Measurements from ENCODE around the gene TRAIP.
"Not testable (repeated sequence)": the region's sequence is repeated elsewhere in the genome, so short reads cannot be mapped to it uniquely, and the experiment has no call there.

The TRAIP gene

DNA sequence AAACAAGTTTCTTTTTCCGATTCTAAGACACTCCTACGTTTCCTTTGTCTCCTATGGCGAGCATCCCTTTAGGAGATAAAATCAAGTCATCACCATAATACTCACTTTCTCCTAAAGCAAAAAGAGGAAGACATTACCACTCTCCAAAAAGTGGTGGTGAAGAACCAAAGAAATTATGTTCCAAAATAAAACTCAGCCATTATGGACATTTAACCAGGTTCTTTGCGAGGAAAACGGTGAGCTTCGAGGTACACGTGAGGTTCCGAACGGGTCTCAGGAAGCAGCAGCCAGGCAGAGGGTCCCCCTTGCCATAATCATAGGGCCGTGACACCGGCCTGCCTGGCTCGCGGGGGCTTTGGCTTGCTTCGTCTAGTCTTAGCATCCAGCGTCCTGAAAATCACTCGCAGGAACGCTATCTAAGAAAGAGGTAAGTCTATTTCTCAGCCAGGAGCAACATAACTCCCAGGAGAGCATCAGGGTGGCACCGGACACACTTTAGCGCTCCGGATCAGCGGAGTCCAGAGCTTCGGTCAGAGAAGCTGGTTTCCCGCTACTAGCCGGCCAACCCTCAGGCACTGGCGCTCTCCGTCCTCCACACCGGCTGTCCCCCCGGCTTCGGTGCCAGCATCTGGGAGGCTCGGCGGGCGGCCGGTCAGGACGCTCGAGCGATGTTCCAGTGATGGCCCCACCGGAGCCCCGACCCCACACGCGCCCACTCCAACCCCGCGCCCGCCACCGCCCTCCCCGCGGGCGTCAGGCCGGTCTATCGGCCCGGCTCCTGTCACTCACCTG is 70.6 kb downstream of the TRAIP start:
- peaks cover 24% of the 10 kb centered on the region for H3K4me1 ChIP-seq (ENCODE audit: insufficient read depth, low read length)

GRCh38 chr3:49782277-49782676 is 74.1 kb downstream of the TRAIP start:
- H3K27ac ChIP-seq (ENCODE audit: low read depth, low read length); H3K9me3 ChIP-seq (ENCODE audit: low read length); H3K4me3 ChIP-seq (ENCODE audit: low read depth in 1 of 2, low read length in 2 of 2); H3K9ac ChIP-seq (ENCODE audit: low read length); H3K27me3 ChIP-seq (ENCODE audit: control insufficient read depth in 1 of 2, insufficient read depth in 2 of 2, low read length in 2 of 2): not testable (repeated sequence)
- Histone ChIP-seq H3K4me1 (ENCODE audit: insufficient read depth, low read length) (peaks cover 32% of the 10 kb centered on the region), H3K36me3 (ENCODE audit: insufficient read depth, low read length) (peaks cover 20% of the 10 kb centered on the region)

More for the DNA sequence above, 70.6 kb downstream of the TRAIP start:
- peak overlapping the region; percentile 80 for H3K9ac ChIP-seq (ENCODE audit: low read length)
- peaks cover 14% of the 10 kb centered on the region for H3K36me3 ChIP-seq (ENCODE audit: insufficient read depth, low read length)
- peak overlapping the region; percentile 75 to 94 for H3K4me3 ChIP-seq (ENCODE audit: low read depth in 1 of 2, low read length in 2 of 2)
- H3K27me3 ChIP-seq (ENCODE audit: control insufficient read depth in 1 of 2, insufficient read depth in 2 of 2, low read length in 2 of 2): no peaks in the 10 kb centered on the region
- H3K9me3 ChIP-seq (ENCODE audit: low read length): no peaks in the 10 kb centered on the region
- H3K27ac ChIP-seq (ENCODE audit: low read depth, low read length): peak overlapping the region; percentile 87

- Histone ChIP-seq H3K36me3 (ENCODE audit: insufficient read depth, low read length) (peaks cover 20% of the 10 kb centered on the region), H3K9me3 (ENCODE audit: low read length) (no peaks in the 10 kb centered on the region), H3K27me3 (ENCODE audit: control insufficient read depth in 1 of 2, insufficient read depth in 2 of 2, low read length in 2 of 2) (no peaks in the 10 kb centered on the region), H3K4me3 (ENCODE audit: low read depth in 1 of 2, low read length in 2 of 2) (no peak overlapping the region), H3K27ac (ENCODE audit: low read depth, low read length) (no peak overlapping the region), H3K9ac (ENCODE audit: low read length) (no peak overlapping the region), H3K4me1 (ENCODE audit: insufficient read depth, low read length) (peaks cover 25% of the 10 kb centered on the region)
These were observed 74.8 kb downstream of the TRAIP start for GRCh38 chr3:49781415-49782199.

DNA sequence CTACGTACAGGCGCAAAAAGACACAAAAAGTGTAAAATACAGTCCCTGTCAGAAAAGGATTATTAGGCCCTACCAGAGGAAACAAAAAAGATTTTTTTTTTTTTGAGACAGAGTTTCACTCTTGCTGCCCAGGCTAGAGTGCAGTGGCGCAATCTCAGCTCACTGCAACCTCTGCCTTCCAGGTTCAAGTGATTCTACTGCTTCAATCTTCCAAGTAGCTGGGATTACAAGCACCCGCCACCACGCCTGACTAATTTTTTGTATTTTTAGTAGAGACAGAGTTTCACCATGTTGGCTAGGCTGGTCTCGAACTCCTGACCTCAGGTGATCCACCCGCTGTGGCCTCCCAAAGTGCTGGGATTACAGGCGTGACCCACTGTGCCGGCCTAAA is 75.4 kb downstream of the TRAIP start:
- Histone ChIP-seq H3K4me1 (ENCODE audit: insufficient read depth, low read length) (peaks cover 25% of the 10 kb centered on the region), H3K36me3 (ENCODE audit: insufficient read depth, low read length) (peaks cover 20% of the 10 kb centered on the region)
- H3K9me3 ChIP-seq (ENCODE audit: low read length); H3K9ac ChIP-seq (ENCODE audit: low read length); H3K27ac ChIP-seq (ENCODE audit: low read depth, low read length); H3K27me3 ChIP-seq (ENCODE audit: control insufficient read depth in 1 of 2, insufficient read depth in 2 of 2, low read length in 2 of 2); H3K4me3 ChIP-seq (ENCODE audit: low read depth in 1 of 2, low read length in 2 of 2): not testable (repeated sequence)

DNA sequence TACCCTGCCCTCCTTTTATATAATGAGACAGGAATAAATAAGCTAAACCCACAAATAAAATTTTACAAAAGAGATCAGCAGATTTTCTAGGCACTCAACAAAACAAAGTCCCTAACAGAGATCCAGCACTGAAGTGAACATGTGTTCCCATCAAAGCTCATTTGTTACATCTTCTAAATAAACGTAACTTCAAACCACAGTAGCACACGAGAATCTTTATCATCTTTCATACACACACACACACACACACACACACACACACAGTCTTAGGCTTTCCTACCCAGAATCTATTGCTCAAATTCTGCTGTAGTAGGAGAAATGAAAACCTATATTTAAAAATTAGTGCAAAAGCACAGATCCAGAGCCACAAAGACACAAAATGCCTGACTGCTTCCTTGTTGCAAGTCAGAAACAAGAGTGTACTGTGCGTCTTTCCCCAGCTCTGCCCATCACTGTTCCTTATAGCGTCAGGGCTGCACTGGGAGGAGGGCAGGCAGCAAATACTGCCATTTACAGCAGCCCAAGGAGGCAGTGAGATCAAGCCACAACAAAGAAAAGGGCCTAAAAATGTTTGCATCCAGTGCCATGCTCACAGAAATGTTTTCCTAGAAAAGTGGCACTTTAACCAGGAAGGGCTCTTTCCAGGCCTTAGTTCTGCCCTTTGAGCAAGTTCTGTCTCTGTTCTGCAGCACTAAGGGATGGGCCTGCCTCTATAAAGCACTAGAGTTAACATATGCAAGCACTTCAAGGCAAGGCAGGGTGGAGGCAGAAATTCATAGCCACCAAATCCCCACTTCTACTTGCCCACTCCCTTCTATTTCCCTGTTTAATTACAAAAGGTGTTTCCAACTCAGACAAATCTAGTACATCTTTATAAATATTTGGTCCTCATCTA is 76.0 kb downstream of the TRAIP start:
- Histone ChIP-seq H3K4me3 (ENCODE audit: low read depth in 1 of 2, low read length in 2 of 2) (no peak overlapping the region), H3K4me1 (ENCODE audit: insufficient read depth, low read length) (peaks cover 26% of the 10 kb centered on the region), H3K27ac (ENCODE audit: low read depth, low read length) (no peak overlapping the region), H3K27me3 (ENCODE audit: control insufficient read depth in 1 of 2, insufficient read depth in 2 of 2, low read length in 2 of 2) (no peaks in the 10 kb centered on the region), H3K9ac (ENCODE audit: low read length) (no peak overlapping the region), H3K36me3 (ENCODE audit: insufficient read depth, low read length) (peaks cover 20% of the 10 kb centered on the region), H3K9me3 (ENCODE audit: low read length) (no peaks in the 10 kb centered on the region)

GRCh38 chr3:49779358-49780079 is 76.8 kb downstream of the TRAIP start:
- H3K27ac ChIP-seq (ENCODE audit: low read depth, low read length): no peak overlapping the region
- H3K4me1 ChIP-seq (ENCODE audit: insufficient read depth, low read length): peaks cover 26% of the 10 kb centered on the region
- no peak overlapping the region for H3K4me3 ChIP-seq (ENCODE audit: low read depth in 1 of 2, low read length in 2 of 2)
- no peaks in the 10 kb centered on the region for H3K27me3 ChIP-seq (ENCODE audit: control insufficient read depth in 1 of 2, insufficient read depth in 2 of 2, low read length in 2 of 2)
- H3K9me3 ChIP-seq (ENCODE audit: low read length): no peaks in the 10 kb centered on the region
- H3K9ac ChIP-seq (ENCODE audit: low read length): no peak overlapping the region
- peaks cover 15% of the 10 kb centered on the region for H3K36me3 ChIP-seq (ENCODE audit: insufficient read depth, low read length)
